Mucosa of stomach (tissue), 1 donor: Measurements from ENCODE around the gene GFY.

Experiments
- H3K27me3 ChIP-seq: one replicate; pipeline ENCODE4 v1.7.0; 2013; ENCODE audit warnings: mild to moderate bottlenecking, low read length; ENCODE audit not compliant: control insufficient read depth, insufficient read depth
- H3K36me3 ChIP-seq: one replicate; pipeline ENCODE4 v1.7.0; 2013; ENCODE audit warnings: low read length; ENCODE audit not compliant: control insufficient read depth, insufficient read depth
- H3K4me1 ChIP-seq: one replicate; pipeline ENCODE4 v1.7.0; 2013; ENCODE audit warnings: mild to moderate bottlenecking, low read length; ENCODE audit not compliant: control insufficient read depth, insufficient read depth
- H3K4me3 ChIP-seq: one replicate; pipeline ENCODE4 v1.7.0; 2013; ENCODE audit warnings: low read length
- H3K9ac ChIP-seq: one replicate; pipeline ENCODE4 v1.7.0; 2013; ENCODE audit warnings: mild to moderate bottlenecking, low read length, moderate library complexity
- H3K9me3 ChIP-seq: one replicate; pipeline ENCODE4 v1.7.0; 2013; ENCODE audit warnings: mild to moderate bottlenecking, low read length, moderate library complexity; ENCODE audit not compliant: control insufficient read depth
- donor health status: Pancreatic carcinoma.

GFY gene

DNA sequence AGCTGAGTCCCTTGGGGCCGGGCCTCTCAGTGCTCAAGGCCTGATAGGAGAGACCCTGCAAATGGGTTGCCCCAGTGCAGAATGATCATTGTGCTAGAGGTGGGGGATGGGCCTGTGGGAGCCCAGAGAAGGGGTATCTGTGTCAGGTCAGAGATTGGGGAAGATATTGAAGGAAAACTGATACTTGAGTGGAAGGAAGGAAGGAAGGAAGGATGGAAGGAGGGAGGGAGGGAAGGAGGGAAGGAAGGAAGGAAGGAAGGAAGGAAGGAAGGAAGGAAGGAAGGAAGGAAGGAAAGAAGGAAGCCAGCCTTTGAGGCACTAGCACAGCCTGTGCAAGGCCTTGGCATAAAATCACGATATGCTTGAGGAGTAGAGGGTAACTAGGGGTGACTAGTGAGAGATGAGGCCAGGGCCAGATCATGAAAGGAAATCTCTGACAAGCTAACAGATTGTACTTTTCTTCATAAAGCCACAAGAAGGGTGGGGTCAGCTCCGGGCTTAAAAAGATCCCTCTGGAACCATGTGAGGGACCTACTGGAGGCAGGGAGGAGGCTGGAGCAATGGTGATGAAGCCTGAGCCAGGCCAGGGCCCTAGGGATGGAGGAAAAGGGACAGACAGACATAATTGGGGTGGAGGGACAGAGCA is 13.4 kb upstream of the GFY start:
- Histone ChIP-seq H3K9ac (no peak overlapping the region), H3K4me1 (peaks cover 5% of the 10 kb centered on the region), H3K9me3 (no peaks in the 10 kb centered on the region), H3K27me3 (peaks cover 4% of the 10 kb centered on the region), H3K36me3 (no peaks in the 10 kb centered on the region), H3K4me3 (no peak overlapping the region)

DNA sequence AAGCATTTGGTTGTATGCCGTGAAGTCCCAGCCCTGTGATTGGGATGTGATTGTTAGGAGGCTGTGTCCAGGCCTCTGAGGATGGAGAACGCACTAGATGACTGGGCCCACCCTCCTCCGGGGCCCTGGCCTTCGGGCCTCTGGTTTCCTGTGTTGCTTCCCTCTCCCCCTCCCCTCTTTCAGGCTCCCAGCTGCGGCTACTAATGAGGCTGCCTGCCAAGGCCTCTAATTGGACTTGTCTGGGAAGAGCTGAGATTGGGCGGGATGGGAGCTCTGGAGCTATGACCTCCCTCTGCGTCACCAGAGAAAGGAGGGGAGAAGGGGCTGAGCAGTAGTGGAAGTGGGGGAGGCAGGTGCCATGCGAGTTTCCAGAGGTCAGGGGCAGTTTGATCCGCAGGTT is 11.8 kb upstream of the GFY start:
- peaks cover 5% of the 10 kb centered on the region for H3K4me1 ChIP-seq
- H3K9me3 ChIP-seq: no peaks in the 10 kb centered on the region
- H3K27me3 ChIP-seq: peaks cover 14% of the 10 kb centered on the region
- H3K9ac ChIP-seq: no peak overlapping the region
- H3K36me3 ChIP-seq: no peaks in the 10 kb centered on the region
- H3K4me3 ChIP-seq: no peak overlapping the region

DNA sequence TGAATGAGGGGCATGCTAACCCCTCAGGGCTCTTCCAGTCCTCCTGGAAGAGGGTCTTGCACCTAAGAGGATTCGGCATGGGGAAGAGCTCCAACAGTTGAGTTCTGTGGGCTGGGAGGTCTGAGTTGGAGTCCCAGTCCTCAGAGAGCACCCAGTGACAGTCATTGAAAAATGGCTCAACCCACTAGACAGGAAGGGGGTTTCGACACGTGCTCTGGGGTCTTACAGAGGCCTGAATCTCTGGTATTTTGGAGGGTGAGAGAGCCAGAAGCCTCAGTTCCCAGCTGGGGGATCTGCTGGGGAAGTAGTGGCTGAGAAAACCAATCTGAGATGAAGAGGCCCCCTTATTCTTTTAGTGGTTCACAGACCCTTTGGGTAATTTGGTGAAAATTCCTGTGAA is 10.9 kb upstream of the GFY start:
- peaks cover 5% of the 10 kb centered on the region for H3K4me1 ChIP-seq
- H3K27me3 ChIP-seq: peaks cover 21% of the 10 kb centered on the region
- no peaks in the 10 kb centered on the region for H3K36me3 ChIP-seq
- H3K9ac ChIP-seq: no peak overlapping the region
- H3K4me3 ChIP-seq: no peak overlapping the region
- H3K9me3 ChIP-seq: no peaks in the 10 kb centered on the region

DNA sequence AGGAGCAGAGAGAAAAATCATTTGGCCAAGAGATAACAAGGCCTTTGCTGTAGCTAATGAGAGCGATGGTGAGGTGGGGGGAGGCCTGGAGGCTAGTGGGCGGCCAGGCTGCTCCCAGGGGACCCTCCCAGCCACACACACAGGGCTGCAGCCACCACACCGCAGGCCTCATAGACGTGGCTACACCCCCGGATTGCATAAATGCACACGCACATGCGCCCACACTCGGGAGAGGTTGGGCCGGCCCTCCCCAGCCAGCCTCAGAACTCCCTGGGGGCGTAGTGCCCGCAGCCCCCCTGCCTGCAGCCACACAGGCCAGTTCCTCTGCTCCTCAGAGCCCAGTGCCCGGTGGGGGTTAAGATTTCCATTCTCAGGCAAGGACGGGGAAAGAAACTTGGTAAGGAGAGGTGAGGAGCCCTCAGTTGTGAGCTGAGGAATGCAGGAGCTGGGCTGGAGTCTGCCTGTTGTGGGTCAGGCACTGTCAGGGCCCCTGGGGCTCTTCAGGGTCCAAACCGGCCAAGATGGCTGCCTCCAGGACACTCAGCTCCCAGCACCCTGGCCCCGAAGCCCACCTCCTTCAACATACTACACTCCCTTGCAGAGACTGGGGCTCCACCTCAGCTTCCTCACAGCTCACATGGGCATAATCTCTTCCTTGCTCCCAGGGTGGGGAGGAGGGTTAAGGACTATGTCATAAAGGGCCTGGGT is 9.9 kb upstream of the GFY start:
- Histone ChIP-seq H3K27me3 (peaks cover 31% of the 10 kb centered on the region), H3K9ac (no peak overlapping the region), H3K4me3 (no peak overlapping the region)

DNA sequence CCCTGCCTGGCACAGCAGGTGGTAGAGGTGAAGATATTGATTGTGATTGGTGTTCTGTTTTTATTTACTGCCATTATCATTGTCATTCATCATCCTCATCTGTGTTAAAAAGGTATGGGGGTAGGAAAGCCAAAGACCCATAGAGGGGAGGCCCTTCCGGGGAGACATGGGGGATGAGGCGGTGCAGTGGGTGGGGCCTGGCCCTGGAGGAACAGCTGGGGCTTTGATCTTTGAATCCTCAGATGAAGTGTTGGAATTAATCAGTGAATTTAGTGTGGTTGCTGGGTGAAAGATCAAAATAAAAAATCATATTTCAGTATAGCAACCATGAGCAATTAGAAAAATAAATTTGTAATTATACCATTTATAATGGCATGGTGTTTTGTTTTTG is 9.4 kb upstream of the GFY start:
- H3K27me3 ChIP-seq: peaks cover 36% of the 10 kb centered on the region
- no peak overlapping the region for H3K9ac ChIP-seq
- H3K4me3 ChIP-seq: no peak overlapping the region
- H3K36me3 ChIP-seq: no peaks in the 10 kb centered on the region
- no peaks in the 10 kb centered on the region for H3K4me1 ChIP-seq
- no peaks in the 10 kb centered on the region for H3K9me3 ChIP-seq

More for the DNA sequence above, 9.9 kb upstream of the GFY start:
- Histone ChIP-seq H3K4me1 (no peaks in the 10 kb centered on the region), H3K9me3 (no peaks in the 10 kb centered on the region), H3K36me3 (no peaks in the 10 kb centered on the region)

DNA sequence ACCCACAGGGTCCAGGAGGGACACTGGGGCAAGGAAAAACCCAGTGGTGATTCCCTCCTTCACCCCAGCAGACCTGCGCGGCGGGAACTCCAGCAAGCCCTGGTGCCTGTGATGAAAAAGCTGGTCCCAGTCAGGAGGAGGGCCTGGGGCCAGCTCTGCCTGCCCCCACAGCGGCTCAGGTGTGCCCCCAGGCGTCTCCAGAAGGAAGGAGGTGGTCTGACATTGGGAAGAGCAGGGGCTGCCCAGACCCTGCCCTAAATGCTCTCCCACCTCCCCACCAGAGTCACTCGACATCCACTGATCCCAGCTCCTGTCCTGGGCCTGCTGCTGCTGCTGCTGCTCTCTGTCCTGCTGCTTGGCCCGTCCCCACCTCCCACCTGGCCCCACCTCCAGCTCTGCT is 8.1 kb upstream of the GFY start:
- Histone ChIP-seq H3K4me3 (no peak overlapping the region), H3K36me3 (no peaks in the 10 kb centered on the region), H3K4me1 (peaks cover 8% of the 10 kb centered on the region), H3K9ac (no peak overlapping the region), H3K27me3 (peaks cover 48% of the 10 kb centered on the region), H3K9me3 (no peaks in the 10 kb centered on the region)

DNA sequence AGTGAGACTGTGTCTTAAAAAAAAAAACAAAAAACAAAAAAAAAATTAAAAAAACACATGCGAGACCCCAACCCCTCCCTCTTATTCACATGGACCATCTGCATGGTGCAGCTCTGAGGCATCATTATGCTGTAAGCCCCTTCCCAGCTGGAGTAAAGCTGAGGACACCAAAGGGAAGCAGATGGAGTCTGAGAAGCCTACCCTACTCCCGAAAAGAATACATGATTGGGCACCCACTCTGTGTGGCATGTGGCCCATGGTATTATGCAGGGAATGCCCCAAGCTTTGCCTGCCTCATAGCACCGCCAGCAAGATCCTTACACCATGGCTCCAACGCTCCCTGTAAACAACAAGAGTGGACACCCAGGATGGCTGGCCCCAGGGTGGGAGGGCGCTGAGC is 6.7 kb upstream of the GFY start:
- Histone ChIP-seq H3K4me1 (peaks cover 8% of the 10 kb centered on the region), H3K9me3 (no peaks in the 10 kb centered on the region), H3K9ac (no peak overlapping the region), H3K4me3 (no peak overlapping the region), H3K27me3 (peaks cover 58% of the 10 kb centered on the region), H3K36me3 (no peaks in the 10 kb centered on the region)

DNA sequence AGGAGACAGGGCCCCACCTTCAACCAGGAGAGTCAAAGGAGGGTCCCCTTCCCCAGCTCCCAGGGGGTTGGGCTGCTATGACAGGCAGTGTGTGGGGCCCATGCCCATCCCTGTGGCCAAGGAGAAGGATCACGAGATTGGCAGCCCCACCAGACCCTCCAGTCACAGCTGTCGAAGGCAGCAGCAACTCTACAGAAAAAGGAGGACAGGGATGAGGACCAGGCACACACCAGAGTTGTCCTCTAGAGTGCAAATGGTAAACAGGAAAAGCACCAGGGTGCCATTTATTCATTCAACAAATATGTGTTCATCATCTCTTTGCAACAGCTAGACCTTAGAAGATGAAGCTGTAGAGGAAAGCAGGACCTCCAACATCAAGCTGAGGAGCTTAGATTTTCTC is 6.0 kb upstream of the GFY start:
- no peak overlapping the region for H3K9ac ChIP-seq
- H3K4me3 ChIP-seq: no peak overlapping the region
- peaks cover 65% of the 10 kb centered on the region for H3K27me3 ChIP-seq
- H3K4me1 ChIP-seq: peaks cover 8% of the 10 kb centered on the region
- H3K36me3 ChIP-seq: no peaks in the 10 kb centered on the region
- no peaks in the 10 kb centered on the region for H3K9me3 ChIP-seq

DNA sequence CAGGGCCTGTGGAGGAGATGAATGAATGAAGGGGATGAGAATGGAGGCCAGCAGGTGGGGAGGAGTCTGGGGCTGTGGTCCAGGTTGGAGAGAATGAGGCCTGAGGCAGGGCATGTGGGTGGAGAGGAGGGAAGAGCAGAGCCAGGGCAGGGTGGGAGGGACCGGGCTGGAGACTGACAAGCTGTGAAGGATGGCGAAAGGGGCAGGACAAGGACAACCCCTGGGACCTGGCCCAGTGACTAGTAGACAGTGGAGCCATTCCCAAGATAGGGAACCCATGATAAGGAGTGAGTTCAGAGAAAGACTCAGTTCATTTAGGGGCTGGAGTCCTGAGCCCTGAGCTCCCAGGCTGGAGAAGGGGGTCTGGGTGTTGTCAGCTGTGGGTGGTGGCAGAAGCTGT is 5.0 kb upstream of the GFY start:
- peaks cover 73% of the 10 kb centered on the region for H3K27me3 ChIP-seq
- peaks cover 8% of the 10 kb centered on the region for H3K4me1 ChIP-seq
- H3K4me3 ChIP-seq: no peak overlapping the region
- H3K9ac ChIP-seq: no peak overlapping the region
- H3K36me3 ChIP-seq: no peaks in the 10 kb centered on the region
- no peaks in the 10 kb centered on the region for H3K9me3 ChIP-seq

DNA sequence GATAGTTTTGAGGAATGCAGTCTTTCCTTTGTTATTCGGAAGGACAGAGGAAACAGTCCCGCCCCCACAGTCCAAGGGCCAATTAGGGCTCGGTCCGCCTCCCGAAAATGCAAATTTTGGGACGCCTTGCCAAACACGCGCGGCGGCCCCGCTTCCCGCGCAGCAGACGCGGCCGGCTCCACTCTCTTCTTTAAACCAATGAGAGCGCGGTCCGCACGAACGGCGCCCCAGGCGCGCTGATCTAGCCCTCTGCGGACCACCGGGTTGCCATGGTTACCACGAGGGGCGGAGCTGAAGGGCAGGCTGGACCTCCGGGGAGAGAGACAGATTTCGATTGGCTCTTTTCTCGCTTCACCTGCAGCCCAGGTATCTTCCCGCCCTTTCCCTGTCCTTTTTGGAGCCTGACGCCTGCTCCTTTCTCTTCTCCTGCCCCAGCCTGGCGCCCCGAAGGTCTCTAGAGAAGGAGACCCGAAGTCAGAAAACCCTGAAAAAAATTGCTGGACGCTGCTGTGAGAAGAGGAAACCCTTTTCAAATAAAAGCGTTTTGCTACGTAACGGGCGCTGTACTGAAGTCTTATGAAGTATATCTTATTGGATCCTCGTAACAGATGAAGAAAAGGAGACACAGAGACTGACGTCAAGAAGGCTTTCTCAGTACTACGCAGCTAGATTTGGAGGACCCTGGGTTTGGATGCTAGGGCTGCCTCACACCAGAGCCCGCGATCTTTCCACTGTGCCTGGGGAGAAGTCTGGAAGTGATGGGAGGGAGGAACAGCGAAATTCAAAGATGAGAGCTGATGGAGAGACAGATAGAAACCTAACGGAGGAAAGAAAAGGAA is 3.9 kb upstream of the GFY start:
- Histone ChIP-seq H3K36me3 (no peaks in the 10 kb centered on the region), H3K4me1 (peaks cover 8% of the 10 kb centered on the region), H3K27me3 (peaks cover 84% of the 10 kb centered on the region), H3K9ac (no peak overlapping the region), H3K9me3 (no peaks in the 10 kb centered on the region), H3K4me3 (no peak overlapping the region)

DNA sequence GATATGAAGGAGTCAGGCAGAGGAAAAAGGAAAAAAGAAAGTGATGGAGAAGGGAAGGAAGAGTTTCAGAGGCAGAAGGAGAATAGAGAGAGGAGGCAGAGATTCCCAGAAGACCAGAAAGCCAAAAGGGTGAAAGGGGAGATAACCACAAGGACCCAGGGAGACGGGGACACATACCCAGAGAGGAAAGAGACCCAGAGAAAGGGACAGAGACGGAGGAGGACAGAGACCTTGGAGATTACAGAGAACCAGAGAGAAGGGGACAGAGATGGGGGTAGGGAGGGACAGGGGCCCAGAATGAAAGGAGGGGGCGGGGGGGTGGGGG is 3.3 kb upstream of the GFY start:
- Histone ChIP-seq H3K4me3 (no peak overlapping the region), H3K27me3 (peaks cover 89% of the 10 kb centered on the region), H3K9me3 (no peaks in the 10 kb centered on the region), H3K36me3 (no peaks in the 10 kb centered on the region), H3K4me1 (peaks cover 8% of the 10 kb centered on the region), H3K9ac (no peak overlapping the region)

DNA sequence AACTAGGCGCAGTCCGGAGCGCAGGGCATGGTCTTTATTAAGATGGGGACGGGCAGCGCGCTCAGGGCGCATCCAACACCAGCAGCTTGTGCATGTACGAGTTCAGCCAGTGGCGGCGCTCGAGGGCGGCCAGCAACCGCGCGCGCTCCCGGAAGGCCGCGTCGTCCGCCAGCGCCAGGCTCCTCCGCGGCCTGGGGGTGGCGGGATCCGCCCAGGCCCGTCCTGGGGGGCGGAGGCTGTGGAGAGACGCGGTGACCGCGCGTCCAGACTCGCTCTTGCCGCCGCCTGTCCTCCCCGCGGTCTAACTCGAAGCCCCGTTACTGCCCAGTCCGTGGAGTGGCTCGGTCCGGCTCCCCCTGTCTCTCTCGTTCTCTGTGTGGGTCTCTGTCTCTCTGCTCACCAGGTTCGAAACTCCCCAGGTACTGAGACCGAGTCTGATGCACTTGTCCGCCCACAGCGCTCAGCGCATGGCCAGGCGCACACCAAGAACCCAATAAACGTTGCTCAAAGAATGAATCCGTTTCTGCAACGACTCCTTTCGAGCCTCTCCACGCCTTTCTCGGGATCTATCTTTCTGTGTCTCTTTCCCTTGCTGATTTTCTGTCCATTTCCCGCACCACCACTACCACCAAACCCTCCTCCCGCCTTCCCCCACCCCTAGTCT is 2.6 kb upstream of the GFY start:
- Histone ChIP-seq H3K27me3 (peaks cover 90% of the 10 kb centered on the region), H3K9me3 (no peaks in the 10 kb centered on the region), H3K9ac (no peak overlapping the region), H3K4me1 (peaks cover 8% of the 10 kb centered on the region), H3K36me3 (no peaks in the 10 kb centered on the region), H3K4me3 (no peak overlapping the region)
